ENCODE measurements around the gene KRTAP12-1.

Gene KRTAP12-1

GRCh38 chr21:44716984-44717383 lies 35.0 kb upstream of the KRTAP12-1 start:
- H3K4me3 ChIP-seq (ENCODE audit: low read depth, low read length) = no peak overlapping the region
- no peak for DNase-seq (ENCODE audit: low read depth)

DNA sequence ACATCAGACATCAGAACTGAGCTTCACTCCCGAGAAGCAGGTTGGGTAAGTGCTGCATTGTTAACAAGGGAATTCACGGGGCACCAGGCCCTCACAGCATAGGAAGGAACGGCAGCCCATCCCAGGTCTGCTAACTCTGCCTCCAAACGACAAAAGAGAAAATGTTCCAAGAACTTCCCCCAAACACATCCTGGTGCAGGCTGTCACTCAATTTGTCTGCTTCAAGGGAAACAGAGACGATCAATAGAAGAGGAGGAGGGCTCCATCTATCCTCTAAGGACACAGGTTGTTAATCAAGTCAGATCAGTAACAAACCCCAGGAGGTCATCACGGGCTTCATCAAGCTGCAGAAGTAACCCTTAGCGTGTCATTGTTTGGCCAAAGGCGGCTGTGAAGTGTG lies 32.9 kb upstream of the KRTAP12-1 start:
- H3K4me3 ChIP-seq (ENCODE audit: low read depth, low read length) = no peak overlapping the region
- TF ChIP-seq POLR2A (IDR thresholded peaks at IDR 0.05; ENCODE audit: extremely low read depth, insufficient read length) = no peak
- TF ChIP-seq, protein P1, sequence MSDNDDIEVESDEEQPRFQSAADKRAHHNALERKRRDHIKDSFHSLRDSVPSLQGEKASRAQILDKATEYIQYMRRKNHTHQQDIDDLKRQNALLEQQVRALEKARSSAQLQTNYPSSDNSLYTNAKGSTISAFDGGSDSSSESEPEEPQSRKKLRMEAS (IDR thresholded peaks at IDR 0.05; ENCODE audit: low read depth, low read length) = no peak
- no peak for TF ChIP-seq MYC (IDR thresholded peaks at IDR 0.05; ENCODE audit: low read depth, low read length)
- TF ChIP-seq, protein P2, sequence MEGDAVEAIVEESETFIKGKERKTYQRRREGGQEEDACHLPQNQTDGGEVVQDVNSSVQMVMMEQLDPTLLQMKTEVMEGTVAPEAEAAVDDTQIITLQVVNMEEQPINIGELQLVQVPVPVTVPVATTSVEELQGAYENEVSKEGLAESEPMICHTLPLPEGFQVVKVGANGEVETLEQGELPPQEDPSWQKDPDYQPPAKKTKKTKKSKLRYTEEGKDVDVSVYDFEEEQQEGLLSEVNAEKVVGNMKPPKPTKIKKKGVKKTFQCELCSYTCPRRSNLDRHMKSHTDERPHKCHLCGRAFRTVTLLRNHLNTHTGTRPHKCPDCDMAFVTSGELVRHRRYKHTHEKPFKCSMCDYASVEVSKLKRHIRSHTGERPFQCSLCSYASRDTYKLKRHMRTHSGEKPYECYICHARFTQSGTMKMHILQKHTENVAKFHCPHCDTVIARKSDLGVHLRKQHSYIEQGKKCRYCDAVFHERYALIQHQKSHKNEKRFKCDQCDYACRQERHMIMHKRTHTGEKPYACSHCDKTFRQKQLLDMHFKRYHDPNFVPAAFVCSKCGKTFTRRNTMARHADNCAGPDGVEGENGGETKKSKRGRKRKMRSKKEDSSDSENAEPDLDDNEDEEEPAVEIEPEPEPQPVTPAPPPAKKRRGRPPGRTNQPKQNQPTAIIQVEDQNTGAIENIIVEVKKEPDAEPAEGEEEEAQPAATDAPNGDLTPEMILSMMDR (IDR thresholded peaks at IDR 0.05; ENCODE audit: low read depth, low read length) = no peak
- no peak for DNase-seq (ENCODE audit: low read depth)

More at GRCh38 chr21:44716984-44717383, 35.0 kb upstream of the KRTAP12-1 start:
- TF ChIP-seq, protein P1 (IDR thresholded peaks at IDR 0.05; ENCODE audit: low read depth, low read length) = no peak
- no peak for TF ChIP-seq MYC (IDR thresholded peaks at IDR 0.05; ENCODE audit: low read depth, low read length)
- TF ChIP-seq POLR2A (IDR thresholded peaks at IDR 0.05; ENCODE audit: extremely low read depth, insufficient read length) = no peak
- TF ChIP-seq, protein P2 (IDR thresholded peaks at IDR 0.05; ENCODE audit: low read depth, low read length) = no peak

GRCh38 chr21:44713846-44714245 lies 31.9 kb upstream of the KRTAP12-1 start:
- H3K4me3 ChIP-seq (ENCODE audit: low read depth, low read length) = no peak overlapping the region
- DNase-seq (ENCODE audit: low read depth) = no peak
- no peak for TF ChIP-seq POLR2A (IDR thresholded peaks at IDR 0.05; ENCODE audit: extremely low read depth, insufficient read length)
- TF ChIP-seq MYC (IDR thresholded peaks at IDR 0.05; ENCODE audit: low read depth, low read length) = no peak
- TF ChIP-seq, protein P1 (IDR thresholded peaks at IDR 0.05; ENCODE audit: low read depth, low read length) = no peak
- TF ChIP-seq, protein P2 (IDR thresholded peaks at IDR 0.05; ENCODE audit: low read depth, low read length) = no peak

DNA sequence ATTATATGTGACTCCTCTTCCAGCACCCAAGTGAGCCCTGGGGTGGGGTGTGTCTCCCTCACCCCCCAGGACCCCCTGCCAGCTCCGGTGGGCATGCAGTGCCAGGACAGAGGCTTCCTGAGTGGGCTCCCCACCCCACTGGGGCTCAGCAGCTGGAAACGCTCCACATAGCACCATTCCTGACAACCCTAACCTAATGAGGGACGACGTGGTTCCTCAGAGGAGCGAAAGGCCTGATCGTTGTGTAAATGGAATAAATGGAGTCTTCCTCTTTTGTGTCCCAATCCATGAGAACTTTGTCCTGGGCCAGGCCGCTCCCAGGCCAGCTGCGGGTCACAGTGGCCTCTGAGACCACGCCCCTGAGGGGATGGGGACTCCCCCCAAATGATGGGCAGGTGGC lies 31.2 kb upstream of the KRTAP12-1 start:
- no peak for DNase-seq (ENCODE audit: low read depth)
- TF ChIP-seq, protein P1 (IDR thresholded peaks at IDR 0.05; ENCODE audit: low read depth, low read length) = no peak
- TF ChIP-seq MYC (IDR thresholded peaks at IDR 0.05; ENCODE audit: low read depth, low read length) = no peak
- TF ChIP-seq, protein P2 (IDR thresholded peaks at IDR 0.05; ENCODE audit: low read depth, low read length) = no peak
- TF ChIP-seq POLR2A (IDR thresholded peaks at IDR 0.05; ENCODE audit: extremely low read depth, insufficient read length) = no peak
- H3K4me3 ChIP-seq (ENCODE audit: low read depth, low read length) = no peak overlapping the region

DNA sequence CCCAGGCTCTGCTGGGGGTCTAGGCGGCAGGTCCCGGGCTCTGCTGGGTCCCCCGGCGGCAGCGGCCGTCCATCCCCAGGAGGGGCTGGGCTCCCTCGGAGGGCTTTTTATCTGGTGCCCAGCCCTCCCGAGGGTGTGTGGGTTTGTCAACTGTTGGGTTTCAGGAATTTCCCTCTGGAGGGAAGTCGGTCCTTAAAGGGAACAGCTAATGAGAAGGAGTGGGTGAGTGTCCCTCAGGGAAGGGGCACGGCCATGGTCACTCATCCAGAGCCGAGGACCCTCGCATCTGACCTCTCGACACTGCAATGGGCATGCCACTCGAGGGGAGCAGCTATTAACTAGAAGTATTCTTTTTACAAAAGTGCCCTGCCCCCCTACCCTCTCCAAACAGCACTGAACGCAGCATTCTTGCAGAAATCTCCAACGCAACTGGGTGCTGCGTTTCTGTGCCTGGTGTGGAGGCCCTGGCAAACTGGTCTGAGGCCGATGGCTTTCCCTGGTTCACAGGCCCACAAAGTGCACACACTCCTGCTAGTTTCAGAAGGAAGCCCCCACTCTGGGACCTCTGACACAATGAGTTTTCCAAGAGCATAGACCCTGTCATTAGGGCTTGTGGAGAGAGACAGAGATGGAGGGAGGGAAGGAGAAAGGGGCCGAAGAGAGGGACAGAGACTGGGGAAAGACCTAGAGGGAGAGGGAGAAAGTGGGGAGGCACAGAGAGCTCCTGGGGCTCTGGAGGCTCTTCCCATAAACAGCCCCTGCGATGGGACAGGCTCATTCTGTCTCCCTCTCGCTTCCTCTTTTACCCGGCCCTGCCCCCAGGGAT lies 30.5 kb upstream of the KRTAP12-1 start:
- no peak for TF ChIP-seq POLR2A (IDR thresholded peaks at IDR 0.05; ENCODE audit: extremely low read depth, insufficient read length)
- TF ChIP-seq, protein P1 (IDR thresholded peaks at IDR 0.05; ENCODE audit: low read depth, low read length) = no peak
- TF ChIP-seq, protein P2 (IDR thresholded peaks at IDR 0.05; ENCODE audit: low read depth, low read length) = no peak
- no peak for TF ChIP-seq MYC (IDR thresholded peaks at IDR 0.05; ENCODE audit: low read depth, low read length)
- DNase-seq (ENCODE audit: low read depth) = no peak
- no peak overlapping the region for H3K4me3 ChIP-seq (ENCODE audit: low read depth, low read length)
